Measurements from ENCODE around the gene TRAM2.
A peak's percentile ranks its signal among the peaks of the same experiment; 100 is the strongest.

Gene TRAM2

GRCh38 chr6:52553158-52553557 lies 23.7 kb downstream of the TRAM2 start:
- TF ChIP-seq EGR1 (IDR thresholded peaks at IDR 0.05) (no peak), YY1 (IDR thresholded peaks at IDR 0.05; ENCODE audit: low read depth) (no peak), NFIC (IDR thresholded peaks at IDR 0.05) (no peak), CREB1 (IDR thresholded peaks at IDR 0.05; ENCODE audit: low read depth) (no peak), TEAD4 (IDR thresholded peaks at IDR 0.05) (no peak), FOXM1 (IDR thresholded peaks at IDR 0.05; ENCODE audit: borderline replicate concordance, low read depth) (no peak), REST (IDR thresholded peaks at IDR 0.05; ENCODE audit: low read depth) (no peak), EP300 (IDR thresholded peaks at IDR 0.05; ENCODE audit: borderline replicate concordance) (no peak), RAD21 (IDR thresholded peaks at IDR 0.05; ENCODE audit: low read depth) (no peak), CEBPB (IDR thresholded peaks at IDR 0.05) (no peak), ZBTB7A (IDR thresholded peaks at IDR 0.05; ENCODE audit: low read depth) (no peak), TAF1 (IDR thresholded peaks at IDR 0.05; ENCODE audit: low read depth) (no peak), TCF12 (IDR thresholded peaks at IDR 0.05; ENCODE audit: low read depth) (no peak), USF1 (IDR thresholded peaks at IDR 0.05) (no peak)
- TF ChIP-seq, protein P1, sequence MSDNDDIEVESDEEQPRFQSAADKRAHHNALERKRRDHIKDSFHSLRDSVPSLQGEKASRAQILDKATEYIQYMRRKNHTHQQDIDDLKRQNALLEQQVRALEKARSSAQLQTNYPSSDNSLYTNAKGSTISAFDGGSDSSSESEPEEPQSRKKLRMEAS (IDR thresholded peaks at IDR 0.05), result no peak

GRCh38 chr6:52552278-52552643 lies 24.6 kb downstream of the TRAM2 start:
- TF ChIP-seq CEBPB (IDR thresholded peaks at IDR 0.05), result no peak
- TF ChIP-seq, protein P1 (IDR thresholded peaks at IDR 0.05), result peak; percentile 12; the same call in 1 of the 2 replicates
- TF ChIP-seq TEAD4 (IDR thresholded peaks at IDR 0.05), result no peak
- TF ChIP-seq EP300 (IDR thresholded peaks at IDR 0.05; ENCODE audit: borderline replicate concordance), result no peak
- TF ChIP-seq REST (IDR thresholded peaks at IDR 0.05; ENCODE audit: low read depth), result no peak
- no peak for TF ChIP-seq CREB1 (IDR thresholded peaks at IDR 0.05; ENCODE audit: low read depth)
- TF ChIP-seq YY1 (IDR thresholded peaks at IDR 0.05; ENCODE audit: low read depth), result no peak

DNA sequence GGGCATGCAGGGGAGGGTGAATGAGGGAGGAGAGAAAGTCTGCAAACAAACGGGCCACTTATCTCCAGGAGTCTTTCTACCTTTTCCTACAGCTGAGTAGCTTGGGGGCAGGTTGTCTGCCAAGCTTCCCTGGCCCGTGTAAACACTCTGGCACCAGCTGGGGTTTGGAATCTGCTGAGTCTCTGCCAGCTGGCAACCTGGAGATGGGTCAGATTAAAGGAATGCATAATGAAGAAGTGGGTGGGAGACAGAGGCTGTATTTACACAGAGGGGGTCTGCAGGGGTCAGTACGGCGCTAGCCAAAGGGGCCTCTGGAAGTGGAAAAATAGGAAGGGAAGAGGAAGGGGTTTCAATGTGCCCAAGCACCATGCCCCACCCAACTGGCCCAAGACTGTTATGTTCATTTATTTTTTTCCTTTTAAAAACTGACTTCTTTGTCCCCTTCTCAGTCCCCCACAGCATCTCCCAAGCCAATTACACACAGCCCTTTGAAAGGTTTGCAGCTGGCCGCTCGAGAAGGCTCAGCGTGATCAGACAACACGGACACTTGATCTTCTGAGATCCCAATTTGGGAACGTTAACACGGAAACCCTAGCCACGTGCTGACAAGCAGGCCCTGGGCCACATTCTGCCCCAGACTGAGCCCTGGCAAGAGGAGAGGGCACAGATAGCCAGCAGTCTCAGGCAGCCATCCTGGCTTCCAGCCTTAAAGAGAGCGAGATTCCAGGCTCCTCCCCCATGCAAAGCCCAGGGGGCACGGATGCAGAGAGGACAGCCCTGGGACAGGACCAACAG lies 25.2 kb downstream of the TRAM2 start:
- TF ChIP-seq USF1 (IDR thresholded peaks at IDR 0.05) (no peak), FOXM1 (IDR thresholded peaks at IDR 0.05; ENCODE audit: borderline replicate concordance, low read depth) (peak; percentile 61; the same call in 1 of the 2 replicates), REST (IDR thresholded peaks at IDR 0.05; ENCODE audit: low read depth) (no peak), YY1 (IDR thresholded peaks at IDR 0.05; ENCODE audit: low read depth) (no peak), CEBPB (IDR thresholded peaks at IDR 0.05) (no peak), TAF1 (IDR thresholded peaks at IDR 0.05; ENCODE audit: low read depth) (no peak), TEAD4 (IDR thresholded peaks at IDR 0.05) (peak; percentile 95), ZBTB7A (IDR thresholded peaks at IDR 0.05; ENCODE audit: low read depth) (peak; percentile 98), TCF12 (IDR thresholded peaks at IDR 0.05; ENCODE audit: low read depth) (peak; percentile 92), EP300 (IDR thresholded peaks at IDR 0.05; ENCODE audit: borderline replicate concordance) (peak; percentile 66; the same call in 1 of the 2 replicates), EGR1 (IDR thresholded peaks at IDR 0.05) (0 out of 2 replicates have a peak, but pooled peaks have one; percentile 9), RAD21 (IDR thresholded peaks at IDR 0.05; ENCODE audit: low read depth) (0 out of 2 replicates have a peak, but pooled peaks have one; percentile 15), CREB1 (IDR thresholded peaks at IDR 0.05; ENCODE audit: low read depth) (no peak), NFIC (IDR thresholded peaks at IDR 0.05) (peak; percentile 98)
- TF ChIP-seq, protein P1 (IDR thresholded peaks at IDR 0.05), result peak; percentile 42

GRCh38 chr6:52550870-52551269 lies 26.0 kb downstream of the TRAM2 start:
- TF ChIP-seq REST (IDR thresholded peaks at IDR 0.05; ENCODE audit: low read depth) (no peak), ZBTB7A (IDR thresholded peaks at IDR 0.05; ENCODE audit: low read depth) (no peak), TAF1 (IDR thresholded peaks at IDR 0.05; ENCODE audit: low read depth) (no peak), TEAD4 (IDR thresholded peaks at IDR 0.05) (no peak), EP300 (IDR thresholded peaks at IDR 0.05; ENCODE audit: borderline replicate concordance) (no peak), RAD21 (IDR thresholded peaks at IDR 0.05; ENCODE audit: low read depth) (no peak), NFIC (IDR thresholded peaks at IDR 0.05) (no peak), FOXM1 (IDR thresholded peaks at IDR 0.05; ENCODE audit: borderline replicate concordance, low read depth) (no peak), USF1 (IDR thresholded peaks at IDR 0.05) (no peak), CEBPB (IDR thresholded peaks at IDR 0.05) (no peak), CREB1 (IDR thresholded peaks at IDR 0.05; ENCODE audit: low read depth) (no peak), TCF12 (IDR thresholded peaks at IDR 0.05; ENCODE audit: low read depth) (no peak), YY1 (IDR thresholded peaks at IDR 0.05; ENCODE audit: low read depth) (no peak), EGR1 (IDR thresholded peaks at IDR 0.05) (no peak)
- TF ChIP-seq, protein P1 (IDR thresholded peaks at IDR 0.05), result no peak

Data from Ishikawa (cell line).